Endothelial cell of umbilical vein (primary cell): ENCODE measurements around the gene SLC12A1. TPM values are rescaled to one million over a fixed set of nuclear protein-coding genes. Genes with fewer than 3 reads are reported as not detected.

Experiments used
- BruUV-seq: library from RNA; stranded (reverse); fragments of 400-500 nt; replicated peaks from 2 replicates; lab custom pipeline; 2021; lab: Mats Ljungman, UMichigan
- CTCF ChIA-PET: fragments of 300-600, 350-600 bp; sonication (Branson Sonifier 250); formaldehyde crosslinking; loops from one replicate; lab custom pipeline; 2021; ENCODE audit warnings: antibody characterized with exemption, inconsistent platforms; lab: Charles Lee
- POLR2A ChIA-PET: fragments of 300-600, 350-600 bp; sonication (Branson Sonifier 250); formaldehyde crosslinking; loops from one replicate; lab custom pipeline; 2021; ENCODE audit warnings: antibody characterized with exemption, inconsistent platforms; lab: Charles Lee
- DNase-seq: peaks from one replicate; pipeline ENCODE4 v3.0.0-alpha.2; 2011; ENCODE audit warnings: low read depth, low spot score
- FAIRE-seq: peaks from 2 replicates; lab custom pipeline; 2011; peaks lifted over from hg19 to GRCh38; lab: Jason Lieb, UNC
- H2AFZ ChIP-seq: 2 replicates; pipeline ENCODE4 v1.6.0; 2012; ENCODE audit warnings: low read depth, low read length, control low read depth, inconsistent platforms
- H3K27ac ChIP-seq: 2 replicates; pipeline ENCODE4 v1.5.1; 2011; ENCODE audit warnings: low read depth, mild to moderate bottlenecking, control low read depth, low read length, moderate library complexity; ENCODE audit not compliant: insufficient read depth
- H3K27me3 ChIP-seq, 2 experiments: 2 replicates each; pipeline versions ENCODE4 v1.6.0 to v1.6.1; 2011; ENCODE audit warnings: low read length in 2 of 2, mixed read lengths in 1 of 2; ENCODE audit not compliant: control insufficient read depth in 2 of 2, insufficient read depth in 2 of 2
- H3K36me3 ChIP-seq, 2 experiments: 2 replicates in 1 of 2; 3 replicates in 1 of 2; pipeline ENCODE4 v1.5.1; 2011; ENCODE audit warnings: low read length in 2 of 2, mild to moderate bottlenecking in 1 of 2, moderate library complexity in 1 of 2; ENCODE audit not compliant: control insufficient read depth in 2 of 2, insufficient read depth in 2 of 2; ENCODE audit errors: extremely low read depth in 1 of 2
- H3K4me1 ChIP-seq: 3 replicates; pipeline ENCODE4 v1.5.1; 2011; ENCODE audit warnings: mild to moderate bottlenecking, low read length; ENCODE audit not compliant: control insufficient read depth, insufficient read depth; ENCODE audit errors: extremely low read depth
- H3K4me2 ChIP-seq: 2 replicates; pipeline ENCODE4 v1.6.1; 2011; ENCODE audit warnings: low read length, control low read depth, mixed read lengths; ENCODE audit not compliant: insufficient read depth
- H3K4me3 ChIP-seq, 3 experiments: fragments of 200-600 bp in 1 of 3; sonication (generic), shearing (Covaris generic) in 1 of 3; replicated peaks in 1 of 3; 2 replicates each; pipeline ENCODE4 v1.5.1; 2011 to 2016; ENCODE audit warnings: control low read depth in 3 of 3, low read length in 3 of 3, mild to moderate bottlenecking in 2 of 3, inconsistent platforms in 1 of 3, low read depth in 1 of 3, moderate library complexity in 1 of 3; ENCODE audit not compliant: insufficient read depth in 1 of 3
- H3K79me2 ChIP-seq: 2 replicates; pipeline ENCODE4 v1.6.0; 2012; ENCODE audit warnings: low read length, inconsistent platforms; ENCODE audit not compliant: control insufficient read depth, insufficient read depth
- H3K9ac ChIP-seq: replicated peaks from 2 replicates; pipeline ENCODE3; 2011; ENCODE audit warnings: low read length, control low read depth; ENCODE audit not compliant: insufficient read depth; ENCODE audit errors: extremely low read depth
- H3K9me1 ChIP-seq: replicated peaks from 3 replicates; pipeline ENCODE4 v1.6.0; 2011; ENCODE audit warnings: mild to moderate bottlenecking, low read length; ENCODE audit not compliant: control insufficient read depth, insufficient read depth; ENCODE audit errors: extremely low read depth
- H3K9me3 ChIP-seq: replicated peaks from 2 replicates; pipeline ENCODE4 v1.5.1; 2012; ENCODE audit warnings: low read length, inconsistent platforms; ENCODE audit not compliant: control insufficient read depth, insufficient read depth
- H4K20me1 ChIP-seq: replicated peaks from 2 replicates; pipeline ENCODE3; 2011; ENCODE audit warnings: mild to moderate bottlenecking, low read length; ENCODE audit not compliant: control insufficient read depth, insufficient read depth; ENCODE audit errors: extremely low read depth
- CTCF ChIP-seq, 2 donors: IDR thresholded peaks; 1 replicate in 1 of 2; 2 replicates in 1 of 2; pipeline ENCODE4 v1.5.1; 2011; ENCODE audit warnings: low read length in 2 of 2, mild to moderate bottlenecking in 2 of 2, moderate library complexity in 2 of 2, control low read depth in 1 of 2, inconsistent platforms in 1 of 2, low read depth in 1 of 2; ENCODE audit not compliant: insufficient read depth in 1 of 2; ENCODE audit errors: extremely low read depth in 1 of 2
- FOS ChIP-seq: IDR thresholded peaks from 2 replicates; pipeline ENCODE4 v1.6.1; 2011; ENCODE audit warnings: mild to moderate bottlenecking, low read length, moderate library complexity, borderline replicate concordance; ENCODE audit not compliant: insufficient read depth
- JUN ChIP-seq: IDR thresholded peaks from 2 replicates; pipeline ENCODE4 v1.6.1; 2011; ENCODE audit warnings: borderline replicate concordance, low read depth; ENCODE audit not compliant: insufficient read length, insufficient read depth
- MAX ChIP-seq: IDR thresholded peaks from 2 replicates; pipeline ENCODE4 v1.6.1; 2011; ENCODE audit not compliant: insufficient read depth, insufficient read length
- MYC ChIP-seq: IDR thresholded peaks from one replicate; pipeline ENCODE4 v1.6.1; 2011; ENCODE audit warnings: mild to moderate bottlenecking, low read depth, low read length
- POLR2A ChIP-seq: IDR thresholded peaks from 2 replicates; pipeline ENCODE4 v1.6.1; 2012; ENCODE audit warnings: low read depth, mild to moderate bottlenecking, control low read depth, low read length
- dilution Hi-C: fragments of 300-500 bp; cut with MboI; formaldehyde crosslinking; loops from one replicate; pipeline ENCODE4 v1.15.0; 2019; ENCODE audit warnings: low sequenced_read_pairs; ENCODE audit not compliant: extremely low pct_ligation_motif_present
- intact Hi-C: fragments of 100-400 bp; cut with micrococcal nuclease; formaldehyde crosslinking; loops from one replicate; pipeline ENCODE4 v1.10.0; 2022
- polyA plus RNA-seq, 4 experiments: library from polyadenylated mRNA; depleted of rRNA in 3 of 4; stranded (reverse) in 3 of 4; unstranded in 1 of 4; fragments of >200 nt; gene quantifications; 2 replicates each; pipeline versions ENCODE4 v1.2.1 to v1.2.3, GENCODE V29; 2011 to 2012; ENCODE audit warnings: missing spikeins in 1 of 4
- total RNA-seq: library from RNA; stranded (reverse); gene quantifications from 2 replicates; pipeline ENCODE4 v1.2.3, GENCODE V29; 2021

SLC12A1 gene
- total and polyA plus RNA-seq, 2 donors (not counting 3 experiments of a cell fraction or from before 2014, with no cell fraction given): not detected

DNA sequence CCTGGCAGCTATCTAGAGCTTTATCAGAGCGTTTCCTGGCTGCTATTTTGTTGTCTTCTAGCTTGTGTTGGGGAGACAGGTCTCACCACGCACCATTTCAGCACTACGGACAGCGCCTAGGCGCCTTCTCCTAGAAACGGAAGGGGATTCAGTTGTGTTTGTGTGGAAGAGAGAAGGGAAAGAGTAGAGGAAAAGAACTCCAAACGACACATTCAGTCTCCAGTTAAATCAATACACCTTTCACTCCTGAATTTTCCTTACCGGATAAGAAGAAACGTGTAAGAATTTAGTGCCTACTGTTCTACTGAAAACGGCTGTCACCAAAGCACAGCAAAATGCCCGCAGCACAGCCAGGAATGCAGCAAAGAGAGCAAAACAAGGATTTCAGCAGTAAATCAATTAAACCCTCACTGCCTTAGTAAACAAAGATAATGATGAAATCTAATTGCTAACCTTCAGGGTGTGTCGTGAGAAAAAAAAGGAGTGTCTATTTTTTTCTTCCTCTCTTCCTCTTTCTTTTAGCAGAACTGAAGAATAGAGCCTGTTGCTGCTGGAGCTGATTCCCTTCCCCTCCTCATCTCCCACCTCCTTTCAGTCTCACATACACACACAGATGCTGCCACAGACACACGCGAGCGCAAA, 15.0 kb upstream of the SLC12A1 start:
- no peaks in the 10 kb centered on the region for H3K36me3 ChIP-seq
- H3K9me3 ChIP-seq: no peaks in the 10 kb centered on the region
- H3K9ac ChIP-seq: no peak overlapping the region
- DNase-seq: peak; percentile 65
- no peaks in the 10 kb centered on the region for H3K9me1 ChIP-seq
- TF ChIP-seq POLR2A: no peak
- no peak for TF ChIP-seq JUN
- TF ChIP-seq CTCF (IDR thresholded peaks at IDR 0.05; ENCODE audit: extremely low read depth in 1 of 2, insufficient read depth in 1 of 2, low read depth in 1 of 2, low read length in 2 of 2): no peak
- no peak for TF ChIP-seq MYC
- TF ChIP-seq FOS: no peak
- TF ChIP-seq MAX: no peak
- dilution Hi-C loops (no loop called here), intact Hi-C loops (no loop called here)
- no peaks in the 10 kb centered on the region for H3K4me1 ChIP-seq
- no peak overlapping the region for H3K27ac ChIP-seq
- H3K27me3 ChIP-seq: peaks cover 10 to 44% of the 10 kb centered on the region in 2 experiments
- no peaks in the 10 kb centered on the region for H4K20me1 ChIP-seq
- ChIA-PET CTCF (no interaction called here), POLR2A (no interaction called here)
- no TSS peak for BruUV-seq
- H3K79me2 ChIP-seq: no peaks in the 10 kb centered on the region
- no peak overlapping the region for H3K4me3 ChIP-seq
- FAIRE-seq: peak; percentile 86
- H3K4me2 ChIP-seq: no peak overlapping the region
- H2AFZ ChIP-seq: no peak overlapping the region
